Endometrial microvascular endothelial cells (primary cell): ENCODE results near the gene FLII. TPM values are rescaled to one million over a fixed set of nuclear protein-coding genes. Genes with fewer than 3 reads are reported as not detected.

Experiments used
- in situ Hi-C: cut with HindIII; loops from 2 replicates; pipeline ENCODE4 v1.10.0; 2017; ENCODE audit warnings: low sequenced_read_pairs, low pct_unique_long_range_greater_than_20kb; ENCODE audit errors: inconsistent ontology term
- total RNA-seq: library from RNA; depleted of rRNA; stranded (reverse); fragments of >200 nt; gene quantifications from one replicate; pipeline ENCODE4 v1.2.3, GENCODE V29; 2015; ENCODE audit errors: inconsistent ontology term

FLII gene
- total RNA-seq, 1 donor from 2014 or later: 445 TPM

DNA sequence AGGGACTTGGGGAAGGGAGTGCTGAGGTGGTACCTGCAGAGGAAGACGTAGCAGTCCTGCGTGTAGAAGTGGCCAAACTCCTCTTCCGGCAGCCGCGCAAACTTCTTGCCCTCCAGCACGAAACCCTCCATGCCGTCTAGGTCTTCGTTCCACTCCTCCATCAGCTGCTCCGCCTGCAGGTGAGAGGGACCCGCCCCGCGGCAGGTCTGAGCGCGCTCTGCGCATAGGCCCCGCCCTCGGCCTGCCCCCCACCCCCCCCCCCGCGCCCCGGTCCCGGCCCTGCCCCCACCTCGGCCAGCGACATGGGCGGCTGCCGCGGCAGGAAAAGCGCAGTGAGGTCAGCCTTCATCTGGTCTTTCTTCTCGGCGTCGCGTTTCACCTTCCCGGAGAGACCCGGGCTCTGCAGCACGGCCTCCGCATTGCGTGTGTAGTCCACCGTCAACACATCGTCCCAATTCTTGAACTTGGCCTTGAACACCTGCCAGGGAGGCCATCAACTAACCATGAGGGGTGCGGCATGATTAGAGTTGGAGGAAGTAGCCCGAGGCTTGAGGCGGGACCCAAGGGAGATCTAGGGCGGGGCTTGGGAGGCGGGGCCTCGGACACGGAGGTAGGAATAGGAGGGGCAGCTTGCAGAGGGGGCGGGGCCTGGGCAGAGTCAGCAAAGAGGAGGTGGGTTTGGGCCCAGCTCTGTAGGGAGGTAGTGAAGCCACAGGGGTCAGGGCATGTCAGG lies 11.5 kb downstream of the FLII start:
- in situ Hi-C loops: no loop called here

DNA sequence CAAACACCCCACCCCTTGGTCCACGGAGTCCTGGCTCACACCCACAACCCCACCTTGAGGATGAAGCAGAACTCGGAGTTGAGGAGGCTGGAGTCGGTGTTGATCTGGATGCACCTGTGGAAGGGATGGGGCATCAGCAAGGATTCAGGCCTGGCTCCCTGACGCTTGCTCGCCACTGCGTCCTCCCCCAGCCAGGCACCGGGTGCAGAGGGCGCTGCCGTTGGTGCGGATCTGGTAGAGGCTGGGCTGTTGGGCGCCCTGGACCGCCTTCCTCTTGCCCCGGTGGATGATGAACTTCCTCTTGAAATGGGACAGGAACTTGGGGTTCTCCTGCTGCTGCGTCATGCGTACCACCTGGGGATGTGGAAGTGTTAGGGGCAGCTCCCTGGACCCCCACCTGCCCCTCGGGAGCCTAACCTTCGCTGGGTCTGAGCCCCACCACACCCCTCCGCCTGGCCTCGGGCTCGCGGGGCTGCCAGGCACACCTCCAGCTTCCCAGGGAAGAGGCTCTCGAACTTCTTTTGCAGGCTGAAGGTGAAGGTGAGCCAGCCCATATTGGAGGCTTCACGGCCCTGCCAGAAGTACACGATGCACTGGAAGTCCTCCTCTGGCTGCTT lies 12.3 kb downstream of the FLII start:
- in situ Hi-C loops: no loop called here

DNA sequence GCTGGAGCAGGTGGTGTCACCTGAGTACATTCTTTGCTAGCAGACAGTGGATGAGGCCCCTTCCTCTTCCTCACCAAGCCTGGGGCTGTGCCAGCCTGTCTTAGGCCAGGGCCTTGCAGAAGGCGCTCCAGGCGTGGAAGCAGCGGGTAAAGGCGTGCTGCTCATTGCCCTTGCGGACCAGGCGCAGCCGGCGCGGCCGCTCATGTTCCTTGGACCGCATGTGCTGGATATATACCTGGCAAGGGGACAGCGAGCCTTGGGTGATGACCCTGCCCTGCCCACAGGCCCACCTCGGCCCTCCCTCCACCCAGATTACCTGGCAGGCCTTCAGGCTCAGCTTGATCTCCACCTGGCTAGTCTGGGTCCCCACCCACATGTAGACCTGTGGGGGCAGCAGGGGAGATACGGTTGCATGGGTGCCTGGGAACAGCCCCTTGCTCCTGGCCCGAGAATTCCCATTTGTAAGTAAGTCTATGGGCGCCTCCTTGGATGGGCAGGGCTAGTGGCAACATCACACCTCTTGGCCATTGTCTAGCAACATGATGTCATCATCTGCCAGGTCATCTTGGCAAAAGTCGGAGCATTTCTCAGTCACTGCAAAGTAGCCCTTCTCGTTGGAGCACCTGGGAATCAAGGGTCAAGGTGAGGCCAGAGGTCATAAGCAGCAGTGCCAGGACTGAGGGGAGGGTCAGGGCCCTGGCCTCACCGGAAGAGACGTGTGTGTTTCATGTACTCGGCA lies 13.3 kb downstream of the FLII start:
- in situ Hi-C loops: no loop called here

DNA sequence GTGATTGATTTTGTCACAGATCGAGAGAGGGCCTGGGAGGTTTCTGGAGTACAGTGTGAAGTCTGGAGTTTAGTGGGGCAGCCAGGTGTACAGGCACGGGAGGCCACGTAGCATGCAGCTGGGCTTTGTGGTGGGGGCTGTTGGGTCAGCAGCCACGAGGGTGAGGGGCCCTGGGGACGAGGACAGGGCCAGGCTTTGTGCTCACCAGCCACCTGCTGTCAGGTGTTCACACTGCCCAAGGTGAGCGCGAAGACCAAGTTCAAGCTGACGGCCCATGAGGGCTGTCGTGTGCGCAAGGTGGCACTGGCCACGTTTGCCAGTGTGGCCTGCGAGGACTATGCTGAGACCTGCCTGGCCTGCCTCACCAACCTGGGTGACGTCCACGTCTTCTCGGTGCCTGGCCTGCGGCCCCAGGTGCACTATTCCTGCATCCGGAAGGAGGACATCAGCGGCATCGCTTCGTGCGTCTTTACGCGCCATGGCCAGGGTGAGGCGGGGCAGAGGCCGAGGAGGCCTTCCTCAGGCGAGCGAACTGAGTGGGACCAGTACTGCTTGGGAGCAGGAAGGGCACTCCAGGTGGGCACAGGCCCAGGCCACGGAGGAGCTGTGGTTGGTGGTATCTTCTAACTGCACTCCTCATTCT lies 17.2 kb downstream of the FLII start:
- in situ Hi-C loops: no loop called here

- in situ Hi-C loops: no loop called here
Observed at GRCh38 chr17:18240449-18240848, 18.1 kb downstream of the FLII start.

DNA sequence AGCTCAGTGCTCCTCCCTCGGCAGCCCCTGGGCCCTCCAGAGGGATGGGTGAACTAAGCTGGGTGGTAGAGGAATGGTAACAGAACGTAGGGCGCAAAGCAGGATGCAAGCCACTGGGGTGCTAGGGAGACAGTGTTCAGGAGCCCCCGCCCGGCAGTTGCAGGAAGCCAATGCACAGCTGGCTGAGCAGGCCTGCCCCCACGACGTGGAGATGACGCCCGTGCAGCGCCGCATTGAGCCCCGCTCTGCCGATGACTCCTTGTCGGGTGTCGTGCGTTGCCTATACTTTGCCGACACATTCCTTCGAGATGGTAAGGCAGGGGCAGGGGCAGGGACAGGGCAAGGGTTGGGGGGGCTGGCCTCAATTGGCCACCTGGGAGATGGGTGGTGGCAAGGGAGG lies 20.2 kb downstream of the FLII start:
- in situ Hi-C loops: no loop called here

- in situ Hi-C loops: no loop called here
Observed at GRCh38 chr17:18237461-18237860, 21.1 kb downstream of the FLII start.

- in situ Hi-C loops: no loop called here
Observed at GRCh38 chr17:18236494-18236893, 22.0 kb downstream of the FLII start.

GRCh38 chr17:18235743-18236256 lies 22.7 kb downstream of the FLII start:
- in situ Hi-C loops: no loop called here

DNA sequence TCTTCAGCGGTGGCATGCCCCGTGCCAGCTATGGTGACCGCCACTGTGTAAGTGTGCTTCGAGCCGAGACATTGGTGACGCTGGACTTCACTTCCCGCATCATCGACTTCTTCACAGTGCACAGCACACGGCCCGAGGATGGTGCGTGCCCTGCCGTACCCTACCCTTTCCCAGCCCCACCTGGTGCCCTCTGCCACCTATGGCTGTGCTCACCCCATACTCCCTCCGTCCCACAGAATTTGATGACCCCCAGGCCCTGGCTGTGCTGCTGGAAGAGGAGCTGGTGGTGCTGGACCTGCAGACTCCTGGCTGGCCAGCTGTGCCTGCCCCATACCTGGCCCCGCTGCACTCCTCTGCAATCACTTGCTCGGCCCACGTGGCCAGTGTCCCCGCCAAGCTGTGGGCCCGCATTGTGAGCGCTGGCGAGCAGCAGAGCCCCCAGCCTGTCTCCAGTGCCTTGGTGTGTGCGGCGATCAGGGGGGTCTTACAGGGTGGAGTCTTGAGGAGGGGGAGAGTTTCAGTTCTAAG lies 23.6 kb downstream of the FLII start:
- in situ Hi-C loops: no loop called here

- in situ Hi-C loops: no loop called here
Observed at GRCh38 chr17:18233803-18234518, 24.6 kb downstream of the FLII start.

DNA sequence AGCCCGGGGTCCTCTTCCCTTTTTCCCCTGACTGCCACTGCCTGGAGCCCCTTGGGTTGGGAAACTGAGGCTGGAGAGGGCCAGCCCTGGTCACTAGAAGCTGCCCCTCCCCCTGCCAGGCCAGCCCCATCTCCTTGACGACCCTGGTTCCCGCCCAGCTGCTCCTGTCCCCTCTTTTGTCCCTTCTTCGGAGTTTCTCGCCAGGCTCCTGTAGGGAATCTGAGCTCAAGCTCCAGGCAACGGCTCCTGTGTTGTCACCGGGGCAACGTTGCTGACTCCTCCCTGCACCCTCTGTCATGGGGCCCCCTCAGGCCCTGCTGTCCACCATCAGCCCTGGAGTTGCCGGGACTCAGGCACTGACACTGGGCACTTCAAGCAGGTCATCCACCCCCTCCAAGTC lies 27.4 kb downstream of the FLII start:
- in situ Hi-C loops: no loop called here

- in situ Hi-C loops: no loop called here
Observed at GRCh38 chr17:18230288-18231141, 28.0 kb downstream of the FLII start.

DNA sequence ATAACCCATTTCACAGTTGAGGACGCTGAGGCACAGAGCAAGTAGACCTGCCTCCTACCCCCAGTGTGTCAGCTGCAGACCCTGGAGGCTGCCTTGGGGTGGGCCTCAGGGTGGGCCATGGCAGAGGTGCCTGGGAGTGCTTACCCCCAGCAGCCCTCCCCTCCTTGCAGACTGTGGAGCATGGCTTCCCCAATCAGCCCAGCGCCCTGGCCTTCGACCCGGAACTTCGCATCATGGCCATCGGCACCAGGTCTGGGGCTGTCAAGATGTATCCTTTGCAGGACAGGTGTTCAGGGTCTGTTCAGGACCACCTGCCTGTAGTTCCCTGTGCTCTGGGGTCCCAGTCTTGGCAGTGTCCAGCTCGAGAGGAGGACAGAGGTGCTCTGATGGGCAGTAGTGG lies 28.8 kb downstream of the FLII start:
- in situ Hi-C loops: no loop called here

- in situ Hi-C loops: no loop called here
Observed at GRCh38 chr17:18229254-18229653, 29.3 kb downstream of the FLII start.

DNA sequence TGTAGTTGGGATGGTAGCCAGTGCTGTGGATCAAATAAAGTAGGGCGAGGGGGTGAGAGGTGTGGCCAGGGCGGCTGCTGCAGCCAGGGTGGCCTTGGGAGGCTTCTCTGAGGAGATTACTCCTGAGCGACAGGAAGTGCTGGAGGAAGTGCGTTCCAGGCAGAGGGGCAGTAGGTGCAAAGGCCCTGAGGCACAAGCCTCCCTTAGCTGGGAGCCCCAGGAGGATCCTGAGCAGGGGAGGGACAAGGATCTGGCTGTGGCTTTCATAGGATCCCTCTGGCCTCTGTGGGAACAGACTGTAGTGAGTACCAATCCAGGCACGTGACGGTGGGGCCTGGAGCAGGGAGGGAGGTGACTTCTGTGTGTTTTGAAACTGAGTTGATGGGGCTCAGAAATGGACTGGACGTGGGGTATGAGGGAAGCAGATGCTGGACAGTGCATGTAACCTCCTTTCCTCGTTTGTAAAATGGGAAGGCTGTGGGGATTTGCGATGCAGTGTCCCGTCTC lies 30.3 kb downstream of the FLII start:
- in situ Hi-C loops: no loop called here

- in situ Hi-C loops: no loop called here
Observed at GRCh38 chr17:18227635-18228034, 30.9 kb downstream of the FLII start.
